Endothelial cell of umbilical vein (primary cell): Measurements from ENCODE around the gene LENEP.

Source experiments
- CTCF ChIP-seq, 2 donors: IDR thresholded peaks; 1 replicate in 1 of 2; 2 replicates in 1 of 2; pipeline ENCODE4 v1.5.1; 2011; ENCODE audit warnings: low read length in 2 of 2, mild to moderate bottlenecking in 2 of 2, moderate library complexity in 2 of 2, control low read depth in 1 of 2, inconsistent platforms in 1 of 2, low read depth in 1 of 2; ENCODE audit not compliant: insufficient read depth in 1 of 2; ENCODE audit errors: extremely low read depth in 1 of 2
- MYC ChIP-seq: IDR thresholded peaks from one replicate; pipeline ENCODE4 v1.6.1; 2011; ENCODE audit warnings: mild to moderate bottlenecking, low read depth, low read length
- POLR2A ChIP-seq: IDR thresholded peaks from 2 replicates; pipeline ENCODE4 v1.6.1; 2012; ENCODE audit warnings: low read depth, mild to moderate bottlenecking, control low read depth, low read length
- POLR2AphosphoS5 ChIP-seq: IDR thresholded peaks from 2 replicates; pipeline ENCODE4 v1.6.1; 2012; ENCODE audit warnings: low read depth, mild to moderate bottlenecking, control low read depth, low read length, moderate library complexity; ENCODE audit not compliant: insufficient read depth
- TF ChIP-seq, protein P1 (sequence below): IDR thresholded peaks from 2 replicates; pipeline ENCODE4 v1.6.1; 2011; ENCODE audit not compliant: insufficient read depth, insufficient read length

DNA sequence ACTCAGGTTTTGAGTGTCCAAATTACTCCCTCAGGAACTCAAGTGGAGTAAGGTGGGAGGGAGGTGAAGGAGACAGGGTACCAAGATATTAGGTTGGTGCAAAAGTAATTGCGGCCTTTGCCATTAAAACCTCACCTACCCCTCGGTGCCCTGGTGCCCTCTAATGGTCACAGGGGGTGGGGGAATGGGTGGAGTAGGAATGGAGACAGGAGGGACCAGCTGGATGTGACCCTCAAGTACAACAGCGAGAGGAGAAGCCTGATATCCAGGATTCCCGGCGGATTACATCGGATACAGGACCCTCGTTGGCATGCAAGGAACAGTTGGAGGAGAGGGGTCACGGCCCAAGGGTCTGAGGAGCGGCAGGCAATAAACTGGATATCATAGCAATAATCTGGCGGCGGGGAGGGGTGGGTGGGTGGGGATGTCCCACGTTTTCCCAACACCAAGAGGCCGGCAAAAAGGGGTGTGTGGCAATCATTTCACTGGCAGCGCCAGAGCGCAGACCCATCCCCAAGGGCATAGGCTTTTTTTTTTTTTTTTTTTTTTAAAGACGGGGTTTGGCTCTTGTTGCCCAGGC is 4.9 kb downstream of the LENEP start:
- TF ChIP-seq POLR2A (no peak), CTCF (IDR thresholded peaks at IDR 0.05; ENCODE audit: extremely low read depth in 1 of 2, insufficient read depth in 1 of 2, low read depth in 1 of 2, low read length in 2 of 2) (no peak), POLR2AphosphoS5 (no peak), MYC (no peak)
- TF ChIP-seq, protein P1, sequence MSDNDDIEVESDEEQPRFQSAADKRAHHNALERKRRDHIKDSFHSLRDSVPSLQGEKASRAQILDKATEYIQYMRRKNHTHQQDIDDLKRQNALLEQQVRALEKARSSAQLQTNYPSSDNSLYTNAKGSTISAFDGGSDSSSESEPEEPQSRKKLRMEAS, result no peak
